Neural cell (in vitro differentiated cells): ENCODE data around the gene SHC1.

Source experiments
- CTCF ChIP-seq: fragments of 450-650 bp; IDR thresholded peaks from 2 replicates; pipeline ENCODE4 v1.5.1; 2014; ENCODE audit warnings: antibody characterized with exemption, mild to moderate bottlenecking, moderate library complexity; ENCODE audit not compliant: poor library complexity, severe bottlenecking
- EP300 ChIP-seq: fragments of 450-650 bp; conservative IDR thresholded peaks from 2 replicates; pipeline ENCODE4 v1.6.1; 2014; ENCODE audit warnings: antibody characterized with exemption, mild to moderate bottlenecking, moderate library complexity; ENCODE audit not compliant: poor library complexity, severe bottlenecking
- TAF1 ChIP-seq: IDR thresholded peaks from 2 replicates; pipeline ENCODE4 v1.6.1; 2012; ENCODE audit warnings: low read depth
- TF ChIP-seq, protein P1 (sequence below): IDR thresholded peaks from 2 replicates; pipeline ENCODE4 v1.6.1; 2012; ENCODE audit warnings: borderline replicate concordance

GRCh38 chr1:154972213-154972516 lies 1.6 kb upstream of the SHC1 start:
- TF ChIP-seq CTCF: no peak
- TF ChIP-seq TAF1: no peak
- TF ChIP-seq EP300: no peak
- TF ChIP-seq, protein P1, sequence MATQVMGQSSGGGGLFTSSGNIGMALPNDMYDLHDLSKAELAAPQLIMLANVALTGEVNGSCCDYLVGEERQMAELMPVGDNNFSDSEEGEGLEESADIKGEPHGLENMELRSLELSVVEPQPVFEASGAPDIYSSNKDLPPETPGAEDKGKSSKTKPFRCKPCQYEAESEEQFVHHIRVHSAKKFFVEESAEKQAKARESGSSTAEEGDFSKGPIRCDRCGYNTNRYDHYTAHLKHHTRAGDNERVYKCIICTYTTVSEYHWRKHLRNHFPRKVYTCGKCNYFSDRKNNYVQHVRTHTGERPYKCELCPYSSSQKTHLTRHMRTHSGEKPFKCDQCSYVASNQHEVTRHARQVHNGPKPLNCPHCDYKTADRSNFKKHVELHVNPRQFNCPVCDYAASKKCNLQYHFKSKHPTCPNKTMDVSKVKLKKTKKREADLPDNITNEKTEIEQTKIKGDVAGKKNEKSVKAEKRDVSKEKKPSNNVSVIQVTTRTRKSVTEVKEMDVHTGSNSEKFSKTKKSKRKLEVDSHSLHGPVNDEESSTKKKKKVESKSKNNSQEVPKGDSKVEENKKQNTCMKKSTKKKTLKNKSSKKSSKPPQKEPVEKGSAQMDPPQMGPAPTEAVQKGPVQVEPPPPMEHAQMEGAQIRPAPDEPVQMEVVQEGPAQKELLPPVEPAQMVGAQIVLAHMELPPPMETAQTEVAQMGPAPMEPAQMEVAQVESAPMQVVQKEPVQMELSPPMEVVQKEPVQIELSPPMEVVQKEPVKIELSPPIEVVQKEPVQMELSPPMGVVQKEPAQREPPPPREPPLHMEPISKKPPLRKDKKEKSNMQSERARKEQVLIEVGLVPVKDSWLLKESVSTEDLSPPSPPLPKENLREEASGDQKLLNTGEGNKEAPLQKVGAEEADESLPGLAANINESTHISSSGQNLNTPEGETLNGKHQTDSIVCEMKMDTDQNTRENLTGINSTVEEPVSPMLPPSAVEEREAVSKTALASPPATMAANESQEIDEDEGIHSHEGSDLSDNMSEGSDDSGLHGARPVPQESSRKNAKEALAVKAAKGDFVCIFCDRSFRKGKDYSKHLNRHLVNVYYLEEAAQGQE: no peak
